Neural crest cell (in vitro differentiated cells): ENCODE measurements around the gene CYSRT1. TPM values are rescaled to one million over a fixed set of nuclear protein-coding genes. Genes with fewer than 3 reads are reported as not detected.

Experiments used
- DNase-seq: peaks from one replicate; pipeline ENCODE4 v3.0.0; 2021; ENCODE audit warnings: low read depth, mixed read lengths, low spot score
- H3K27ac Mint-ChIP-seq: one replicate; pipeline ENCODE4 v1.8.0; 2021; ENCODE audit warnings: mild to moderate bottlenecking, mixed read lengths; ENCODE audit not compliant: unreplicated experiment
- H3K27me3 Mint-ChIP-seq: 2 replicates; pipeline ENCODE4 v1.8.0; 2021; ENCODE audit warnings: low read depth, mild to moderate bottlenecking, mixed read lengths
- H3K36me3 Mint-ChIP-seq: 2 replicates; pipeline ENCODE4 v1.8.0; 2021; ENCODE audit warnings: low read depth, mild to moderate bottlenecking, mixed read lengths
- H3K4me1 Mint-ChIP-seq: 2 replicates; pipeline ENCODE4 v1.8.0; 2021; ENCODE audit warnings: mixed read lengths
- H3K4me3 Mint-ChIP-seq: one replicate; pipeline ENCODE4 v1.8.0; 2021; ENCODE audit warnings: mild to moderate bottlenecking, mixed read lengths
- H3K9me3 Mint-ChIP-seq: 2 replicates; pipeline ENCODE4 v1.8.0; 2021; ENCODE audit warnings: mixed read lengths
- total RNA-seq: library from RNA; stranded (reverse); gene quantifications from 2 replicates; pipeline ENCODE4 v1.2.1, GENCODE V29; 2021
- TF ChIP-seq, protein P1 (sequence below): fragments of 200-600 bp; sonication (generic); conservative IDR thresholded peaks from 2 replicates; pipeline ENCODE4 v1.5.0; 2021; ENCODE audit warnings: antibody characterized with exemption, mild to moderate bottlenecking

The CYSRT1 gene
- total RNA-seq, 1 donor from 2014 or later = 1.2 TPM

DNA sequence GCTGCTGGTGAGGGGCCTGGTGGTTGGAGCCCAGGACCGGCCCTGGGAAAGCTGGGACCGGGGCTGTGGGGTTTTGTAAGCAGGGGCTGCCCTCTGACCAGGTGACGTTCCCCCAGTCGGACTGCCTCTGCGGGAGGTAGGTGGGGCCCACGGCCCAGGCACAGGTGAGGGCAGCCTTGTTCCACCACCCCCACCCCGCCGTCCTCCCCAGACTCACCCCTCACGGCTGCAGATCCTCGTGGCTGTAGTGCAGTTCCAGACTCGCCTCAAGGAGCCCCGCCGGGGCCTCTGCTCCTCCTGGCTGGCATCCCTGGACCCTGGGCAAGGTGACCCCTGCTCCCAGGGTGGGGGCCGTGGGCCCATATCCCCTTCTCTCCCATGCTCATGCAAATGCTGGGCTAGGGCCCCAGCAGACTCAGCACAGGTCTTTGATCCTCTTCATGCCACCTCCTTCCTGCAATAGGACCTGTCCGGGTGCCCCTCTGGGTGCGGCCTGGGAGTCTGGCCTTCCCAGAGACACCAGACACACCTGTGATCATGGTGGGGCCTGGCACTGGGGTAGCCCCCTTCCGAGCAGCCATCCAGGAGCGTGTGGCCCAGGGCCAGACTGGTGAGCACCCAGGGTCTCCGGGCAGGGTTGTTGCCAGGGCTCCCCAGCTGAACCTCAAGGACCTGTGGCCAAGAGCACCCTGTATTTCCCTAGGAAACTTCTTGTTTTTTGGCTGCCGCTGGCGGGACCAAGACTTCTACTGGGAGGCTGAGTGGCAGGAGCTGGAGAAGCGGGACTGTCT lies 9.6 kb upstream of the CYSRT1 start:
- Mint-ChIP-seq H3K27me3 (no peaks in the 10 kb centered on the region), H3K27ac (no peak overlapping the region), H3K4me3 (no peak overlapping the region), H3K36me3 (peaks cover 2% of the 10 kb centered on the region), H3K4me1 (no peaks in the 10 kb centered on the region), H3K9me3 (no peaks in the 10 kb centered on the region)
- DNase-seq = no peak
- TF ChIP-seq, protein P1, sequence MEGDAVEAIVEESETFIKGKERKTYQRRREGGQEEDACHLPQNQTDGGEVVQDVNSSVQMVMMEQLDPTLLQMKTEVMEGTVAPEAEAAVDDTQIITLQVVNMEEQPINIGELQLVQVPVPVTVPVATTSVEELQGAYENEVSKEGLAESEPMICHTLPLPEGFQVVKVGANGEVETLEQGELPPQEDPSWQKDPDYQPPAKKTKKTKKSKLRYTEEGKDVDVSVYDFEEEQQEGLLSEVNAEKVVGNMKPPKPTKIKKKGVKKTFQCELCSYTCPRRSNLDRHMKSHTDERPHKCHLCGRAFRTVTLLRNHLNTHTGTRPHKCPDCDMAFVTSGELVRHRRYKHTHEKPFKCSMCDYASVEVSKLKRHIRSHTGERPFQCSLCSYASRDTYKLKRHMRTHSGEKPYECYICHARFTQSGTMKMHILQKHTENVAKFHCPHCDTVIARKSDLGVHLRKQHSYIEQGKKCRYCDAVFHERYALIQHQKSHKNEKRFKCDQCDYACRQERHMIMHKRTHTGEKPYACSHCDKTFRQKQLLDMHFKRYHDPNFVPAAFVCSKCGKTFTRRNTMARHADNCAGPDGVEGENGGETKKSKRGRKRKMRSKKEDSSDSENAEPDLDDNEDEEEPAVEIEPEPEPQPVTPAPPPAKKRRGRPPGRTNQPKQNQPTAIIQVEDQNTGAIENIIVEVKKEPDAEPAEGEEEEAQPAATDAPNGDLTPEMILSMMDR = no peak

DNA sequence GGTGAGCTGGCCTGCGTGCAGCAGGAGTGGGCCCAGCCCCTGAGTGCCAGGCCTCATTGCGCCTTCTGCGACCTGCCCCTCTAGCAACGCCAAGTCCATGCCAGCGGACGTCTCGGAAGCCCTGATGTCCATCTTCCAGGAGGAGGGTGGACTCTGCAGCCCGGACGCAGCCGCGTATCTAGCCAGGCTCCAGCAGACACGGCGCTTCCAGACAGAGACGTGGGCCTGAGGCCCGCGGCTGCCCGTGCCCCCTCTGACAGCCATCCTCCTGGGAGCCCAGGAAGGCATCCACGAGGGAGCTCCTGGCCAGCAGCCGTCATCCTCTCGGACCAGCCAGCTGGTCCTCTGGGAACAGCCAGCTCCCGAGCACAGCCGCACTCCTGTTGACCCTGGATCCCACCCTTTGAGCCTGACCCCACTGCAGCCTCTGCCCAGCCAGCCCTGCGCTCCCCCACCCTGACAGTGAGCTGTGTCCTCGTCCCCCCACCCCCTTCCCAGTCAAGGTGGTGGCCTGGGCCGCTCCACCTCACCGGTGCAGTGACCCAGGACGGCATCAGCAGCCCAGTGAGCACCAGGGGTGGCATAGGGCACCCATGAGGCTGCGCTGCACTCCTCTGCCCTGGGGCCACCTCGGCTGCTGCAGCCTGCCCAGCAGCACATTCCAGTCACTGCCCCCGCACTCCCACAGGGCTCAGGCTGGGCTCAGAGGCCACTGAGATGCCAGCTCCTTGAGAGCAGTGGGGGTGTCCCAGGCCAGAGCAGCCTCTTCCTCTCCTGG lies 8.6 kb upstream of the CYSRT1 start:
- H3K27me3 Mint-ChIP-seq = no peaks in the 10 kb centered on the region
- no peaks in the 10 kb centered on the region for H3K9me3 Mint-ChIP-seq
- H3K36me3 Mint-ChIP-seq = peaks cover 2% of the 10 kb centered on the region
- H3K4me1 Mint-ChIP-seq = no peaks in the 10 kb centered on the region
- DNase-seq = no peak
- TF ChIP-seq, protein P1 = no peak
- H3K27ac Mint-ChIP-seq = no peak overlapping the region
- H3K4me3 Mint-ChIP-seq = peak overlapping the region; percentile 27

DNA sequence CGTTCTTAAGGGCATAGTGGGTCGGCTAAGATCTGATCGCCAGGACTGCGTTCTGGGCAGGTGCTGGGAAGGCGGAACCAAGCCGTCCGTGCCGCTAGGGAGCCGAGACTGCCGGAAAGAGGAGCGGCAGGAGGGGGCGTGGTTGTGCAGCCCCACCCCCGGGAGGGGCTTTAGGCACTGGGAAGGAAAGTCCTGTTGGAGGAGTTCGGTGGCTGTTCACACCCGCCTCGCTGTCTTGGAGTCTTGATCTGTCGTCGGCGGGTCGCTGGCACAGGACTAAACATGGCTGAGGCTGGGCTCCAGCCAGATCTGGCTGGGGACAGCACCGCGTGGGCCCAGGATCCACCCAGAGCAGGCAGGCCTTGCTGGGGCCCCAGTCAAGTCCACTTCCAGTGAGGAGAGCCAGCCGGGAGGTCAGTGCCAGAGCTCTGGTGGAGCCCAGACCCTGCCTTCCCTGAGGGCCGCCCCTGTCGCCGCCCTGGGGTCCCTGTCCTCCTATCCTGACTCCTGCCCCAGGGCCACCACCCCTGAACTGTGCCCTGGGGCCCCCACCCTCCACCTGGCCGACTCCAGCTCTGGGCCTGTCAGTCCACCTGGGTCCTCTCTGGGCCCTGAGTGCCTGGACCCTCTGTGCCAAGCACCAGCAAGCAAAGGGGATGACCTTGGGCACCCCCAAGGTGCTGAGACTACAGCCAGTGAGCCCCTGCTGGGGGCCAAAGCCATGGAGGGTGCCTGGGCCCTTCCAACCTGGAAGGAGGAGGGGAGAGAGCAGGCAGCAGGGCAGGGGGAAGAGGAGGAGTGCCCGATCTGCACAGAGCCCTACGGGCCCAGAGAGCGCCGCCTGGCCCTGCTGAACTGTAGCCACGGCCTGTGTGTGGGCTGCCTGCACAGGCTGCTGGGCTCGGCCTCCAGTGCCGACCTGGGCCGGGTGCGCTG lies 7.4 kb upstream of the CYSRT1 start:
- Mint-ChIP-seq H3K4me3 (peak overlapping the region; percentile 54), H3K27ac (no peak overlapping the region), H3K36me3 (peaks cover 2% of the 10 kb centered on the region), H3K27me3 (no peaks in the 10 kb centered on the region), H3K9me3 (no peaks in the 10 kb centered on the region), H3K4me1 (no peaks in the 10 kb centered on the region)
- TF ChIP-seq, protein P1 = no peak
- no peak for DNase-seq

DNA sequence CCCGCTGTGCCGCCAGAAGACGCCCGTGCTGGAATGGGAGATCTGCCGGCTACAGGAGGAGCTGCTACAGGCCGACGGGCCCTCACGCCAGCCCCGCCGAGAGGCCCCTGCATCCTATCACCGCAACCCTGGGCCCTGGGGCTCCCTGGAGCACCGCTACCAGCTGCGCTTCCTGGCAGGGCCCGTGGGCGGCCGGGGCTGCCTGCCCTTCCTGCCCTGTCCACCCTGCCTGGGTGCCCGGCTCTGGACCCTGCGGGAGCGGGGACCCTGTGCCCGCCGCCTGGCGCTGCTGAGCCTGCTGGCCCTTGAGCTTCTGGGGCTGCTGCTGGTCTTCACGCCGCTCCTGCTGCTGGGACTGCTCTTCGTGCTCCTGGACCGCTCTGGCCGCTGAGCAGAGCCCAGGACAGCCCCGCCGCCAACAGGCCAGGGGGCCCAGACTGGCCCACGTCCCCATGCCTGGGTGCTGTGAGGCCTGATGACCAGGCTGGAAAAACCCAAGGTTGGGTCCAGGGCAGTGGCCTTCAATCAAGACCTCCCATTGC lies 6.7 kb upstream of the CYSRT1 start:
- no peaks in the 10 kb centered on the region for H3K9me3 Mint-ChIP-seq
- TF ChIP-seq, protein P1 = no peak
- H3K36me3 Mint-ChIP-seq = no peaks in the 10 kb centered on the region
- no peak overlapping the region for H3K27ac Mint-ChIP-seq
- peak overlapping the region; percentile 57 for H3K4me3 Mint-ChIP-seq
- no peak for DNase-seq
- H3K4me1 Mint-ChIP-seq = no peaks in the 10 kb centered on the region
- peaks cover 2% of the 10 kb centered on the region for H3K27me3 Mint-ChIP-seq

DNA sequence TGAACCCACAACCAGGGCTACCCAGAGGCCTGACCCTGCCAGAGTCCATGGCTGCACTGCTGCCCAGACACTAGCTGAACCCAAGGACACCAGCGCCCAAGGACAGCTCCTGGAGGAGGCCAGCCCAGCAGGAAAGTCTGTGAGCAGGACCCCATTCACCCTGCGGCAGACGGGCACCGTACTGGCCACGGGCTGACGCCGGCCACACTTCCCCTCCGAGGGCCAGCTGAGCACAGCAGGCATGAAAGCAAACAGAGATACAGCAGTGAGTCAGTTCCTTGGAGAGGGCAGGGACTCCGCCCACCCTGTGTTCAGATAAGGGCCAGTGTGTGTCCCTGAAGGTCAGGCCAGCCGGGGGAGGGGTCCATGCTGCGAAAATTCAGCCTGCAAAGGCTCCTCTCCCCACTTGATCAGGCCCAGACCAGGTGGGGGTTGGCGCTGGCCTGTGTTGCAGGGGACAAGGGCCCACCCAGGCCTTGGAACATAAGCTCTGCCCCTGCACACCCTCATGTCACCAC lies 6.2 kb upstream of the CYSRT1 start:
- peaks cover 2% of the 10 kb centered on the region for H3K27me3 Mint-ChIP-seq
- DNase-seq = no peak
- no peaks in the 10 kb centered on the region for H3K4me1 Mint-ChIP-seq
- H3K4me3 Mint-ChIP-seq = peak overlapping the region; percentile 57
- TF ChIP-seq, protein P1 = no peak
- no peaks in the 10 kb centered on the region for H3K9me3 Mint-ChIP-seq
- no peak overlapping the region for H3K27ac Mint-ChIP-seq
- no peaks in the 10 kb centered on the region for H3K36me3 Mint-ChIP-seq
